Activated CD4-positive, alpha-beta memory T cell treated with anti-CD3 and anti-CD28 coated beads for 36 hours (primary cell): ENCODE results near the gene SIMC1. TPM values are rescaled to one million over a fixed set of nuclear protein-coding genes. Genes with fewer than 3 reads are reported as not detected.
"Not testable (repeated sequence)": the region's sequence is repeated elsewhere in the genome, so short reads cannot be mapped to it uniquely, and the experiment has no call there.

ENCODE experiments used
- CTCF ChIA-PET: fragments of 350-600 bp; sonication (Branson Sonifier 250); formaldehyde crosslinking; loops from one replicate; lab custom pipeline; 2021; ENCODE audit warnings: antibody characterized with exemption, inconsistent platforms; lab: Charles Lee
- POLR2A ChIA-PET: fragments of 350-600 bp; sonication (Branson Sonifier 250); formaldehyde crosslinking; loops from one replicate; lab custom pipeline; 2021; ENCODE audit warnings: antibody characterized with exemption; lab: Charles Lee
- DNase-seq: peaks from one replicate; pipeline ENCODE4 v3.0.0-alpha.2; 2020
- H3K27ac Mint-ChIP-seq: one replicate; pipeline ENCODE4 v1.8.0; 2021; ENCODE audit warnings: mixed read lengths
- H3K27me3 Mint-ChIP-seq: one replicate; pipeline ENCODE4 v1.8.0; 2021; ENCODE audit warnings: mixed read lengths
- H3K36me3 Mint-ChIP-seq: one replicate; pipeline ENCODE4 v1.8.0; 2021; ENCODE audit warnings: mixed read lengths
- H3K4me1 Mint-ChIP-seq: one replicate; pipeline ENCODE4 v1.8.0; 2021; ENCODE audit warnings: low read depth, mixed read lengths
- H3K4me3 Mint-ChIP-seq: one replicate; pipeline ENCODE4 v1.8.0; 2021; ENCODE audit warnings: mild to moderate bottlenecking, mixed read lengths
- H3K9me3 Mint-ChIP-seq: one replicate; pipeline ENCODE4 v1.8.0; 2021; ENCODE audit warnings: mixed read lengths
- intact Hi-C: fragments of 100-400 bp; cut with micrococcal nuclease; formaldehyde crosslinking; loops from one replicate; pipeline ENCODE4 v1.15.1; 2023
- total RNA-seq, 2 experiments: library from RNA; stranded (reverse); gene quantifications; one replicate each; pipeline ENCODE4 v1.2.3, GENCODE V29; 2021

The SIMC1 gene
- total RNA-seq, 2 experiments from 2014 or later: 24.4 to 26.8 TPM

- CTCF ChIA-PET: not testable (repeated sequence)
Measured at GRCh38 chr5:176197234-176197858, 40.9 kb upstream of the SIMC1 start.

DNA sequence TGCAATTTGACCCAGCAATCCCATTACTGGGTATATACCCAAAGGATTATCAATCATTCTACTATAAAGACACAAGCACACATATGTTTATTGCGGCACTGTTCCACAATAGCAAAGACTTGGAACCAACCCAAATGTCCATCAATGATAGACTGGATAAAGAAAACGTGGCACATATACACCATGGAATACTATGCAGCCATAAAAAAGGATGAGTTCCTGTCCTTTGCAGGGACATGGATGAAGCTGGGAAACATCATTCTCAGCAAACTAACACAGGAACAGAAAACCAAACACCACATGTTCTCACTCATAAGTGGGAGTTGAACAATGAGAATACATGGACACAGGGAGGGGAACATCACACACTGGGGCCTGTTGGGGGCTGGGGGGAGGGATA is 39.9 kb upstream of the SIMC1 start:
- POLR2A ChIA-PET: not testable (repeated sequence)

More at GRCh38 chr5:176197234-176197858, 40.9 kb upstream of the SIMC1 start:
- H3K4me3 Mint-ChIP-seq, H3K4me1 Mint-ChIP-seq, H3K36me3 Mint-ChIP-seq, POLR2A ChIA-PET, DNase-seq, intact Hi-C loops, H3K27ac Mint-ChIP-seq, H3K9me3 Mint-ChIP-seq: not testable (repeated sequence)
- H3K27me3 Mint-ChIP-seq: peaks cover 14% of the 10 kb centered on the region

GRCh38 chr5:176198991-176199733 is 39.1 kb upstream of the SIMC1 start:
- CTCF ChIA-PET, H3K4me1 Mint-ChIP-seq, H3K9me3 Mint-ChIP-seq, H3K36me3 Mint-ChIP-seq, POLR2A ChIA-PET, intact Hi-C loops, H3K27ac Mint-ChIP-seq: not testable (repeated sequence)
- DNase-seq: peak; percentile 40
- peak overlapping the region; percentile 71 for H3K4me3 Mint-ChIP-seq
- peaks cover 18% of the 10 kb centered on the region for H3K27me3 Mint-ChIP-seq

More for the DNA sequence above, 39.9 kb upstream of the SIMC1 start:
- H3K36me3 Mint-ChIP-seq, H3K27ac Mint-ChIP-seq, intact Hi-C loops, CTCF ChIA-PET, H3K9me3 Mint-ChIP-seq, DNase-seq, H3K4me1 Mint-ChIP-seq, H3K4me3 Mint-ChIP-seq: not testable (repeated sequence)
- H3K27me3 Mint-ChIP-seq: peaks cover 17% of the 10 kb centered on the region

DNA sequence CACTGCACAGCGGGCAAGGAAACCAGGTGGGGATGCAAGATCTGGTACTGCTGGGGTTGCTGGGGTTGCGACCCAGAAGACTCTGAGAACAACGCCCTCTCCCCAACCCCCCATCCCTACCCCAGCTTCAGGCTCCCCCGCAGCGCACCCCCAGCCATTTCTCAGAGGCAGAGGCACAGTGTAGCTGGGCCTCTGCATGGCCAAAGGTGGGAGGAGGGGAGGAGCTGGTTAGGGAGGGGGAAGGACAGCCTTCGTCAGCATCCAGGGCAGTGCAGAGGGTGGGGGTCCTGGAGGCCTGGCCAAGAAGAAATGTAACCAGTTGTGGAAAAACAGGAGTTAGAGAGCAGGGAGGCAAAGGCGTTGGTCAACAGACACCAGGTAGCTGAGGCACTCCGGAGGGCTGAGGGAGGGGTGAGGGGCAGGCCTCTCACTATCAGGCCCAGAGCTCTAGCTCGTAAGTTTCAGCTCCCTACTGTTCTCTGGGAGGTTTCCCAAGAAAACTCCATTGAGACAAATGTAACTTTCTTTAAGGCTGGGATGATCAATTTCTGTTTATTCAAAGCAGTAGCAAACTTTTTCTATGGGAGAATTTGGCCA is 38.3 kb upstream of the SIMC1 start:
- H3K36me3 Mint-ChIP-seq, DNase-seq, CTCF ChIA-PET, POLR2A ChIA-PET, H3K27ac Mint-ChIP-seq, intact Hi-C loops, H3K4me1 Mint-ChIP-seq, H3K9me3 Mint-ChIP-seq: not testable (repeated sequence)
- Mint-ChIP-seq H3K27me3 (peaks cover 18% of the 10 kb centered on the region), H3K4me3 (peak overlapping the region; percentile 71)

- no peaks in the 10 kb centered on the region for H3K4me1 Mint-ChIP-seq
- no peak overlapping the region for H3K4me3 Mint-ChIP-seq
- peaks cover 15% of the 10 kb centered on the region for H3K27me3 Mint-ChIP-seq
- CTCF ChIA-PET: no interaction called here
- POLR2A ChIA-PET: no interaction called here
- intact Hi-C loops: no loop called here
- H3K36me3 Mint-ChIP-seq: no peaks in the 10 kb centered on the region
- no peak for DNase-seq
- no peak overlapping the region for H3K27ac Mint-ChIP-seq
- no peaks in the 10 kb centered on the region for H3K9me3 Mint-ChIP-seq
Measured at GRCh38 chr5:176201811-176202210, 36.4 kb upstream of the SIMC1 start.

DNA sequence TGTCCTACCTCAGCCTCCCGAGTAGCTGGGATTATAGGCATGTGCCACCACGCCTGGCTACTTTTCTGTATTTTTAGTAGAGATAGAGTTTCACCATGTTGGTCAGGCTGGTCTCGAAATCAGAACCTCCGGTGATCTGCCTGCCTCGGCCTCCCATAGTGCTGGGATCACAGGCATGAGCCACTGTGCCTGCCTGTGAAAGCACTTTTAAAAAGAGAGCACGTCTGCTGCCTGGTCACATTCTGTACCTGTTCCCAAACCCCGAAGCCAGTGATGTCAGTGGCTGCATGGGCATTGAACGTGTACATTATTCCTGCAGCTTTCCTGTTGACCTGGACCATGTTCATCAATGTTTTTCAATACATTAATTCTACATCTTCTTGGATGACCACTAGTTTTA is 35.1 kb upstream of the SIMC1 start:
- Mint-ChIP-seq H3K9me3 (no peaks in the 10 kb centered on the region), H3K36me3 (no peaks in the 10 kb centered on the region), H3K27ac (no peak overlapping the region), H3K4me3 (no peak overlapping the region), H3K27me3 (peaks cover 12% of the 10 kb centered on the region), H3K4me1 (no peaks in the 10 kb centered on the region)
- ChIA-PET POLR2A (no interaction called here), CTCF (no interaction called here)
- intact Hi-C loops: no loop called here
- no peak for DNase-seq

- H3K9me3 Mint-ChIP-seq, DNase-seq, intact Hi-C loops, POLR2A ChIA-PET, H3K4me1 Mint-ChIP-seq, CTCF ChIA-PET, H3K4me3 Mint-ChIP-seq, H3K36me3 Mint-ChIP-seq, H3K27ac Mint-ChIP-seq: not testable (repeated sequence)
- H3K27me3 Mint-ChIP-seq: peaks cover 12% of the 10 kb centered on the region
Measured at GRCh38 chr5:176203535-176203934, 34.7 kb upstream of the SIMC1 start.

DNA sequence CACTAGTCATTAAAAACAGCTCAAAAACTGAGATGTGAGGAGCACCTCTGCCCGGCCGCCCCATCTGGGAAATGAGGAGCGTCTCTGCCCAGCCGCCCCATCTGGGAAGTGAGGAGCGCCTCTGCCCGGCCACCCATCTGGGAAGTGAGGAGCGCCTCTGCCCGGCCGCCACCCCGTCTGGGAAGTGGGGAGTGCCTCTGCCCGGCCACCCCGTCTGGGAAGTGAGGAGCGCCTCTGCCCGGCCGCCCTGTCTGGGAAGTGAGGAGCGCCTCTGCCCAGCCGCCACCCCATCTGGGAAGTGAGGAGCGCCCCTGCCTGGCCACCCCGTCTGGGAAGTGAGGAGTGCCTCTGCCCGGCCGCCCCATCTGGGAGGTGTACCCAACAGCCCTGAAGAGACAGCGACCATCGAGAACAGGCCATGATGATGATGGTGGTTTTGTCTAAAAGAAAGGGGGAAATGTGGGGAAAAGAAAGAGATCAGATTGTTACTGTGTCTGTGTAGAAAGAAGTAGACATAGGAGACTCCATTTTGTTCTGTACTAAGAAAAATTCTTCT is 23.7 kb upstream of the SIMC1 start:
- H3K27me3 Mint-ChIP-seq, POLR2A ChIA-PET, H3K27ac Mint-ChIP-seq, H3K4me3 Mint-ChIP-seq, H3K36me3 Mint-ChIP-seq, intact Hi-C loops, CTCF ChIA-PET, DNase-seq, H3K4me1 Mint-ChIP-seq, H3K9me3 Mint-ChIP-seq: not testable (repeated sequence)

DNA sequence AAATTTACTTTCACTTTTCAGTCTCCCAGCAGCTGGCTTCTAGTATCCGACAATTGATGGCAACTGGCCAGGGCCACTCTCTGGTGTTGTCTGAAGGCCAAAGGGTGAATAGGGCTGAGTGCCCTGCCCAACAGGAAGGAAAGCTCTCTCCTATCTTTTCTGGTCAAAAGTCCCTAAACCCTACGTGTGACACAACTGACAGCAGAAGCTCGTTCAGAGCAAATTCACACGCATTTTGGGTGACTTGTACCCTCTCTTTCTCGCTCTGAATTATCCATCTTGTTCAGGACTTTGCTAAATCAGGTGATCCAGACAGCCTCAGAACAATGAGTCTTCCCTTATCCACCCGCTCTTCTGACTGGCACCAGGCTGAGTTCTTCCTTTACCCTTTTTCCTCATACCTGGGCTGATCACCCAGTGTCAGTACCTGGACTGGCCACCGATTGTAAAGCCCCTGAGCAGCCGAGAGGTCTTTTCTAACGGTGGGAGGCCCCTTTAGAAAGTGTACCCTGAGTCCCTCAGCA is 21.8 kb upstream of the SIMC1 start:
- DNase-seq, H3K9me3 Mint-ChIP-seq, H3K27me3 Mint-ChIP-seq, H3K4me1 Mint-ChIP-seq, H3K36me3 Mint-ChIP-seq, H3K4me3 Mint-ChIP-seq, CTCF ChIA-PET, POLR2A ChIA-PET, H3K27ac Mint-ChIP-seq, intact Hi-C loops: not testable (repeated sequence)

- H3K27ac Mint-ChIP-seq, H3K4me1 Mint-ChIP-seq, H3K4me3 Mint-ChIP-seq, CTCF ChIA-PET, H3K9me3 Mint-ChIP-seq, H3K36me3 Mint-ChIP-seq, H3K27me3 Mint-ChIP-seq, intact Hi-C loops, POLR2A ChIA-PET, DNase-seq: not testable (repeated sequence)
Measured at GRCh38 chr5:176217188-176217729, 21.0 kb upstream of the SIMC1 start.

DNA sequence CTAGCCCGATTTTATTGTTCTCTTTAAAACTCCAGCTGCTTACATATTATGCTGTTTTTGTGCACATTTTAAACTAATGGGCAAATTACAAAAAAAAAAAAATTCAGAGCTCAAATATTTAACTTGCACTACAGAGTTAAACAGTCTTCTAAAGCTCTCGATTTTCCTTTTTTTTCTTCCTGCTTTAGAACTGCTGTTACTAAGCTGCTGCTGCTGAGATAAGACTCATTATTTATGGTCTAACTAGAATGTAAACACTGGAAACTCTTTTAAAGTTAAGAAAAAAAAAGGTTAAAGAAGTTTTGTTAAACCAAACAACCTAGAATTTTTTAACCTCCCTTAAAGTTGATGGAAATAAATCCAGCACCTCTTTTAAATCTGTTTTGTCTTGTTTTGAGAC is 20.5 kb upstream of the SIMC1 start:
- H3K9me3 Mint-ChIP-seq, H3K36me3 Mint-ChIP-seq, CTCF ChIA-PET, H3K4me3 Mint-ChIP-seq, intact Hi-C loops, POLR2A ChIA-PET, DNase-seq, H3K27ac Mint-ChIP-seq, H3K4me1 Mint-ChIP-seq, H3K27me3 Mint-ChIP-seq: not testable (repeated sequence)

GRCh38 chr5:176222006-176222405 is 16.2 kb upstream of the SIMC1 start:
- DNase-seq, H3K36me3 Mint-ChIP-seq, POLR2A ChIA-PET, H3K4me1 Mint-ChIP-seq, H3K27me3 Mint-ChIP-seq, H3K27ac Mint-ChIP-seq, H3K9me3 Mint-ChIP-seq, H3K4me3 Mint-ChIP-seq, intact Hi-C loops, CTCF ChIA-PET: not testable (repeated sequence)
